Measurements from ENCODE around the gene DNAH9. TPM values are rescaled to one million over a fixed set of nuclear protein-coding genes. Genes with fewer than 3 reads are reported as not detected.

Gene DNAH9
- total RNA-seq, 1 experiment from 2014 or later, result 0.22 TPM

DNA sequence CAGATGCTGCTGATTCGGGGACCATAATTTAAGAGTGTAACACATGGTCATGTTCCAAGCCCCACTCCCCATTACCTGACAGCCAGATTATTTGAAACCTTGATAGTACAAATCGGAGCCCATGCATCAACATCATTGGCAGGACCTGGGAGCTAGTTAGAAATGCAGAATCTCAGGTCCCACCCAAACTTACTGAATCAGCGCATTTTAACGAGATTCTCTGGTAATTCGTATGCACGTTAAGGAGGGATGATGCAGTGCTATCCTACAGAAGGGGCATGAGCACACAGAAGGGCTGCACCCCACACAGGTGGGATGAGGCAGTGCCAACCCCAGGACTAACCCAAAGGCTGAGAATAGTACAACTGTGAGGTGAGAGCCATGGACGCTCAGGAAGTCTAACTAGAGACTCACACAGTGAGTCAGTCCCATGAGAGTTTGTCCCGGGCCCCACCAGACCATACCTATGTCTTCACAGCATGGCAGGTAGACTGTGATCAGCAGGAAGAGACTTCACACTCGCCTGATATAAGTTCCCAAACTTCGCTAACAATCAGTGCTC, 334.1 kb downstream of the DNAH9 start:
- Histone ChIP-seq H3K79me2 (ENCODE audit: insufficient read depth, low read length) (no peaks in the 10 kb centered on the region), H2AFZ (ENCODE audit: low read length) (no peak overlapping the region), H3K4me1 (ENCODE audit: insufficient read depth, low read length) (no peaks in the 10 kb centered on the region; the same call in 1 of the 2 replicates), H3K4ac (ENCODE audit: low read depth, low read length) (no peak overlapping the region), H3T11ph (ENCODE audit: low read length) (no peak overlapping the region), H4K5ac (ENCODE audit: insufficient read length, low read depth, low read length) (no peak overlapping the region), H4K8ac (replicated peaks; ENCODE audit: insufficient read length, low read depth, low read length) (no peak overlapping the region), H2BK12ac (ENCODE audit: insufficient read length, low read depth, low read length) (no peak overlapping the region), H2BK20ac (ENCODE audit: low read depth, low read length, poor library complexity, severe bottlenecking) (no peak overlapping the region), H2BK15ac (ENCODE audit: low read depth, low read length) (no peak overlapping the region), H3K18ac (ENCODE audit: insufficient read length, low read depth, low read length) (no peak overlapping the region), H4K91ac (ENCODE audit: insufficient read length, low read depth, low read length) (no peak overlapping the region), H3K79me1 (ENCODE audit: insufficient read depth, low read depth, low read length, poor library complexity, severe bottlenecking) (no peaks in the 10 kb centered on the region), H3K56ac (ENCODE audit: insufficient read length, low read depth, low read length) (no peak overlapping the region), H3K27me3 (ENCODE audit: insufficient read depth, low read length) (no peaks in the 10 kb centered on the region), H3K9me3 (ENCODE audit: control insufficient read depth, low read depth, low read length) (no peaks in the 10 kb centered on the region), H2BK5ac (ENCODE audit: insufficient read length, low read length) (no peak overlapping the region), H3K9ac (ENCODE audit: extremely low read depth, insufficient read length, low read length) (no peak overlapping the region), H3K23ac (ENCODE audit: insufficient read length, low read depth, low read length) (no peak overlapping the region), H2AK5ac (ENCODE audit: insufficient read length, low read length) (no peak overlapping the region), H3K27ac (ENCODE audit: insufficient read length, low read depth, low read length) (no peak overlapping the region), H3K14ac (ENCODE audit: insufficient read depth, low read length) (no peak overlapping the region), H4K20me1 (ENCODE audit: control insufficient read depth, insufficient read depth, insufficient read length) (no peaks in the 10 kb centered on the region), H2BK120ac (ENCODE audit: low read depth, low read length, poor library complexity, severe bottlenecking) (no peak overlapping the region), H3K23me2 (ENCODE audit: insufficient read length, low read depth, low read length, poor library complexity, severe bottlenecking) (no peaks in the 10 kb centered on the region), H3K4me2 (ENCODE audit: insufficient read depth, insufficient read length, low read length) (no peak overlapping the region)
- no CpG with 5 or more reads among the region's 10 CpGs for WGBS (ENCODE audit: extremely low coverage, insufficient read length, low lambda C conversion rate)
- no peak for DNase-seq
- TF ChIP-seq, protein P1, sequence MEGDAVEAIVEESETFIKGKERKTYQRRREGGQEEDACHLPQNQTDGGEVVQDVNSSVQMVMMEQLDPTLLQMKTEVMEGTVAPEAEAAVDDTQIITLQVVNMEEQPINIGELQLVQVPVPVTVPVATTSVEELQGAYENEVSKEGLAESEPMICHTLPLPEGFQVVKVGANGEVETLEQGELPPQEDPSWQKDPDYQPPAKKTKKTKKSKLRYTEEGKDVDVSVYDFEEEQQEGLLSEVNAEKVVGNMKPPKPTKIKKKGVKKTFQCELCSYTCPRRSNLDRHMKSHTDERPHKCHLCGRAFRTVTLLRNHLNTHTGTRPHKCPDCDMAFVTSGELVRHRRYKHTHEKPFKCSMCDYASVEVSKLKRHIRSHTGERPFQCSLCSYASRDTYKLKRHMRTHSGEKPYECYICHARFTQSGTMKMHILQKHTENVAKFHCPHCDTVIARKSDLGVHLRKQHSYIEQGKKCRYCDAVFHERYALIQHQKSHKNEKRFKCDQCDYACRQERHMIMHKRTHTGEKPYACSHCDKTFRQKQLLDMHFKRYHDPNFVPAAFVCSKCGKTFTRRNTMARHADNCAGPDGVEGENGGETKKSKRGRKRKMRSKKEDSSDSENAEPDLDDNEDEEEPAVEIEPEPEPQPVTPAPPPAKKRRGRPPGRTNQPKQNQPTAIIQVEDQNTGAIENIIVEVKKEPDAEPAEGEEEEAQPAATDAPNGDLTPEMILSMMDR (conservative IDR thresholded peaks at IDR 0.05), result no peak
- Mint-ChIP-seq H3K4me1 (peaks cover 5% of the 10 kb centered on the region in 2 experiments), H3K27ac (no peak overlapping the region; a peak in 1 of 7 replicates), H3K27me3 (ENCODE audit: low read depth) (no peaks in the 10 kb centered on the region), H3K4me3 (no peak overlapping the region), H3K36me3 (ENCODE audit: insufficient read depth in 1 of 3, low read depth in 3 of 3) (no peaks in the 10 kb centered on the region), H3K9me3 (no peaks in the 10 kb centered on the region)
